Measurements from ENCODE around the gene PPM1N.
A peak's percentile ranks its signal among the peaks of the same experiment; 100 is the strongest.

Gene PPM1N

GRCh38 chr19:45492627-45493470 is 5.4 kb upstream of the PPM1N start:
- no peak for DNase-seq (ENCODE audit: low spot score)

GRCh38 chr19:45494261-45494916 is 3.9 kb upstream of the PPM1N start:
- DNase-seq (ENCODE audit: low spot score): no peak

- DNase-seq (ENCODE audit: low spot score): no peak
Observed at GRCh38 chr19:45495178-45495577, 3.1 kb upstream of the PPM1N start.

- DNase-seq (ENCODE audit: low spot score): no peak
Observed at GRCh38 chr19:45496349-45496953, 1.8 kb upstream of the PPM1N start.

GRCh38 chr19:45497791-45498190 is 452 bp upstream of the PPM1N start:
- no peak for DNase-seq (ENCODE audit: low spot score)

GRCh38 chr19:45499196-45500180 is 1.2 kb downstream of the PPM1N start:
- DNase-seq (ENCODE audit: low spot score): no peak

GRCh38 chr19:45500918-45501729 is 2.9 kb downstream of the PPM1N start:
- no peak for DNase-seq (ENCODE audit: low spot score)

GRCh38 chr19:45501730-45502014 is 3.4 kb downstream of the PPM1N start:
- DNase-seq (ENCODE audit: low spot score): no peak

GRCh38 chr19:45502111-45502510 is 3.9 kb downstream of the PPM1N start:
- peak; percentile 35 for DNase-seq (ENCODE audit: low spot score)

GRCh38 chr19:45503909-45504308 is 5.7 kb downstream of the PPM1N start:
- no peak for DNase-seq (ENCODE audit: low spot score)

GRCh38 chr19:45505151-45505995 is 7.1 kb downstream of the PPM1N start:
- DNase-seq (ENCODE audit: low spot score): no peak

- no peak for DNase-seq (ENCODE audit: low spot score)
Observed at GRCh38 chr19:45505996-45506245, 7.7 kb downstream of the PPM1N start.

- peak; percentile 86 for DNase-seq (ENCODE audit: low spot score)
Observed at GRCh38 chr19:45506246-45506988, 8.2 kb downstream of the PPM1N start.

- no peak for DNase-seq (ENCODE audit: low spot score)
Observed at GRCh38 chr19:45506989-45507871, 9.0 kb downstream of the PPM1N start, which contains the start of gene VASP. TSS of gene VASP (plus strand) at chr19:45507479. CDS start at chr19:45507772, 293 bp downstream.

GRCh38 chr19:45507872-45508416 is 9.7 kb downstream of the PPM1N start:
- DNase-seq (ENCODE audit: low spot score): no peak

GRCh38 chr19:45508417-45508860 is 10.2 kb downstream of the PPM1N start:
- no peak for DNase-seq (ENCODE audit: low spot score)

GRCh38 chr19:45508861-45509691 is 10.8 kb downstream of the PPM1N start:
- DNase-seq (ENCODE audit: low spot score): no peak

GRCh38 chr19:45509692-45510015 is 11.4 kb downstream of the PPM1N start:
- DNase-seq (ENCODE audit: low spot score): no peak

Data from globus pallidus (tissue), 1 donor.